ENCODE results near the gene ESR2. TPM values are rescaled to one million over a fixed set of nuclear protein-coding genes. Genes with fewer than 3 reads are reported as not detected.

The ESR2 gene
- polyA plus RNA-seq, 1 of the 3 experiments (the other 2 are of a cell fraction): 0.03 TPM

DNA sequence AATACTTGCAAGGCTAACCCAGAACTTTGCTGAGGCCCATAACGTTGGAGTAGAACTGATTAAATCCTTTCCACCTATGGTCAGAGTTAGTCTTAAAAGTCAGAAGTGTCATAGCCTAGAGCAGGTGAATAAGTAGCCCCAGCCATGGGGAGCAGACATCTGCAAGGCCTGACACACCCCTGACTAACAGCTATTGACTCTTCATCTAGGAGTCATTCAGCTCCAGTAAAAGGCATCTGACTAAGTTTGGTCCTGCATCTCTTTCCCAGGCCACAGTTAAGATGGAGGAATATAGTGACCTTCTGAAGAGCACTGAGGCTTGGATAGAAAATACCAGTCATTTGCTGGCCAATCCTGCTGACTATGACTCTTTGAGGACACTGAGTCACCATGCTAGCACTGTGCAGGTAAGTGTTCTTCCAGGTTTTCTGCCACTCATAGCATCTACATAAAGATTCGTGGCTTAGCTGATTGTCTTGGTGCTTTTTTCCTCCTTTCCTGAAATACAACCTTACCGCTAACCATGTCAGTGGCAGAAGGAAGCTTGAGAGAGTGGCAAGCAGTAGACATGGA is 212.9 kb downstream of the ESR2 start:
- Histone ChIP-seq H3K4me3 (ENCODE audit: low read depth in 2 of 2, low read length in 1 of 2) (no peak overlapping the region), H3F3A (replicated peaks; ENCODE audit: insufficient read depth) (no peaks in the 10 kb centered on the region), H3K27me3 (ENCODE audit: insufficient read depth) (no peaks in the 10 kb centered on the region), H4K20me1 (ENCODE audit: insufficient read depth) (no peaks in the 10 kb centered on the region), H3K27ac (ENCODE audit: low read depth in 2 of 2, low read length in 1 of 2) (no peak overlapping the region), H3K36me3 (replicated peaks in 1 of 2; ENCODE audit: control insufficient read depth in 1 of 2, insufficient read depth in 2 of 2, low read length in 1 of 2) (peaks cover 0 to 4% of the 10 kb centered on the region in 2 experiments), H3K79me2 (ENCODE audit: insufficient read depth) (no peaks in the 10 kb centered on the region), H3K4me1 (ENCODE audit: control insufficient read depth in 1 of 2, insufficient read depth in 2 of 2, low read depth in 1 of 2, low read length in 1 of 2) (no peaks in the 10 kb centered on the region), H3K4me2 (no peak overlapping the region), H3K9me3 (no peaks in the 10 kb centered on the region), H2AFZ (ENCODE audit: low read depth) (no peak overlapping the region), H3K9me2 (no peaks in the 10 kb centered on the region), H3K9ac (no peak overlapping the region)
- ChIA-PET POLR2A (no interaction called here), CTCF (no interaction called here)
- WGBS (ENCODE audit: low lambda C conversion rate): 90% methylated on average over 3 of the region's 3 CpGs
- DNase-seq: no peak
- TF ChIP-seq POLR2AphosphoS5 (IDR thresholded peaks at IDR 0.05; ENCODE audit: low read depth, low read length): no peak
- TF ChIP-seq JUND (IDR thresholded peaks at IDR 0.05): no peak
- no peak for TF ChIP-seq CHD2 (IDR thresholded peaks at IDR 0.05; ENCODE audit: low read length, partially characterized antibody)
- no peak for TF ChIP-seq MEF2A (IDR thresholded peaks at IDR 0.05; ENCODE audit: borderline replicate concordance, low read depth)

DNA sequence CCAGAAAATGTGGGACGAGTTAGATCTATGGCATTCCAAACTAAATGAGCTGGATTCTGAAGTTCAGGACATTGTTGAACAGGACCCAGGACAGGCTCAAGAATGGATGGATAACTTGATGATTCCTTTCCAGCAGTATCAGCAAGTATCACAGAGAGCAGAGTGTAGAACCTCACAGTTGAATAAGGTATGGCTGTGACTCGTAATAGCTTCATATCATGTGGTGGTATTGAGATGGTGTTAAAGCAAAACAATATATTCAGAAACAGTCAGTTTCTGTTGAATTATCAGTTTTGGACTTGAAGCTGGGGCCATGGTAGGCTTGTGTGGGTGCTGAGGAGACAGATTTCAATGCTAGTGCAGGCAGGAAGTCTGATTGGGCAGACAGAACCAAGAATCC is 213.7 kb downstream of the ESR2 start:
- POLR2A ChIA-PET: no interaction called here
- TF ChIP-seq IRF3 (IDR thresholded peaks at IDR 0.05; ENCODE audit: low read depth, low read length): no peak
- TF ChIP-seq, protein P1, sequence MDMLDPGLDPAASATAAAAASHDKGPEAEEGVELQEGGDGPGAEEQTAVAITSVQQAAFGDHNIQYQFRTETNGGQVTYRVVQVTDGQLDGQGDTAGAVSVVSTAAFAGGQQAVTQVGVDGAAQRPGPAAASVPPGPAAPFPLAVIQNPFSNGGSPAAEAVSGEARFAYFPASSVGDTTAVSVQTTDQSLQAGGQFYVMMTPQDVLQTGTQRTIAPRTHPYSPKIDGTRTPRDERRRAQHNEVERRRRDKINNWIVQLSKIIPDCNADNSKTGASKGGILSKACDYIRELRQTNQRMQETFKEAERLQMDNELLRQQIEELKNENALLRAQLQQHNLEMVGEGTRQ (IDR thresholded peaks at IDR 0.05; ENCODE audit: borderline replicate concordance, low read depth, low read length): no peak
- TF ChIP-seq MXI1 (IDR thresholded peaks at IDR 0.05; ENCODE audit: low read depth, low read length): no peak
- TF ChIP-seq EP300 (IDR thresholded peaks at IDR 0.05; ENCODE audit: borderline replicate concordance in 1 of 2, low read depth in 1 of 2, low read length in 1 of 2): no peak
- TF ChIP-seq FOXM1 (IDR thresholded peaks at IDR 0.05; ENCODE audit: low read depth): no peak
- TF ChIP-seq ELF1 (IDR thresholded peaks at IDR 0.05): no peak
- no peak for TF ChIP-seq RFX5 (IDR thresholded peaks at IDR 0.05; ENCODE audit: low read length)
- no peak for TF ChIP-seq MEF2A (IDR thresholded peaks at IDR 0.05; ENCODE audit: borderline replicate concordance, low read depth)
- no peak for TF ChIP-seq RXRA (IDR thresholded peaks at IDR 0.05; ENCODE audit: borderline replicate concordance, low read depth)
- no peak for TF ChIP-seq RAD21 (IDR thresholded peaks at IDR 0.05; ENCODE audit: low read length)
- TF ChIP-seq, protein P2, sequence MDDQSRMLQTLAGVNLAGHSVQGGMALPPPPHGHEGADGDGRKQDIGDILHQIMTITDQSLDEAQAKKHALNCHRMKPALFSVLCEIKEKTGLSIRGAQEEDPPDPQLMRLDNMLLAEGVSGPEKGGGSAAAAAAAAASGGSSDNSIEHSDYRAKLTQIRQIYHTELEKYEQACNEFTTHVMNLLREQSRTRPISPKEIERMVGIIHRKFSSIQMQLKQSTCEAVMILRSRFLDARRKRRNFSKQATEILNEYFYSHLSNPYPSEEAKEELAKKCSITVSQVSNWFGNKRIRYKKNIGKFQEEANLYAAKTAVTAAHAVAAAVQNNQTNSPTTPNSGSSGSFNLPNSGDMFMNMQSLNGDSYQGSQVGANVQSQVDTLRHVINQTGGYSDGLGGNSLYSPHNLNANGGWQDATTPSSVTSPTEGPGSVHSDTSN (IDR thresholded peaks at IDR 0.05): no peak
- no peak for TF ChIP-seq MAX (IDR thresholded peaks at IDR 0.05; ENCODE audit: low read depth)
- no peak for TF ChIP-seq YY1 (IDR thresholded peaks at IDR 0.05; ENCODE audit: low read depth)
- TF ChIP-seq GATA2 (CRISPR knock-in tag; IDR thresholded peaks at IDR 0.05): no peak
- TF ChIP-seq EZH2phosphoT487 (IDR thresholded peaks at IDR 0.05; ENCODE audit: borderline replicate concordance, low read depth): no peak
- TF ChIP-seq ZBTB33 (IDR thresholded peaks at IDR 0.05; ENCODE audit: borderline replicate concordance, low read depth): no peak
- TF ChIP-seq FOSL2 (IDR thresholded peaks at IDR 0.05; ENCODE audit: borderline replicate concordance, low read depth): no peak

More for the DNA sequence above, 213.7 kb downstream of the ESR2 start:
- CTCF ChIA-PET: interaction anchor here (0.6 kb wide), 1 partner anchor 122 kb away, joined by 3 read pairs; no protein-coding TSS in a partner anchor
- DNase-seq: no peak
- 97% methylated on average over 2 of the region's 2 CpGs for WGBS (ENCODE audit: low lambda C conversion rate)
- no peak overlapping the region for H3K27ac ChIP-seq (ENCODE audit: low read depth in 2 of 2, low read length in 1 of 2)
- no peaks in the 10 kb centered on the region for H4K20me1 ChIP-seq (ENCODE audit: insufficient read depth)
- H3K4me3 ChIP-seq (ENCODE audit: low read depth in 2 of 2, low read length in 1 of 2): no peak overlapping the region
- no peaks in the 10 kb centered on the region for H3F3A ChIP-seq (replicated peaks; ENCODE audit: insufficient read depth)
- H3K9me3 ChIP-seq: no peaks in the 10 kb centered on the region
- H2AFZ ChIP-seq (ENCODE audit: low read depth): no peak overlapping the region
- H3K4me2 ChIP-seq: no peak overlapping the region
- no peak overlapping the region for H3K9ac ChIP-seq
- H3K36me3 ChIP-seq (replicated peaks in 1 of 2; ENCODE audit: control insufficient read depth in 1 of 2, insufficient read depth in 2 of 2, low read length in 1 of 2): peaks cover 0 to 4% of the 10 kb centered on the region in 2 experiments
- no peaks in the 10 kb centered on the region for H3K4me1 ChIP-seq (ENCODE audit: control insufficient read depth in 1 of 2, insufficient read depth in 2 of 2, low read depth in 1 of 2, low read length in 1 of 2)
- H3K27me3 ChIP-seq (ENCODE audit: insufficient read depth): no peaks in the 10 kb centered on the region
- no peaks in the 10 kb centered on the region for H3K79me2 ChIP-seq (ENCODE audit: insufficient read depth)
- no peaks in the 10 kb centered on the region for H3K9me2 ChIP-seq

All from SK-N-SH (cell line).